ENCODE measurements around the gene PXK.
"Not testable (repeated sequence)": the region's sequence is repeated elsewhere in the genome, so short reads cannot be mapped to it uniquely, and the experiment has no call there.

Gene PXK

GRCh38 chr3:58331593-58332152 is 1.0 kb upstream of the PXK start:
- Histone ChIP-seq H3K9ac (ENCODE audit: insufficient read length, low read depth) (no peak overlapping the region), H3K27me3 (ENCODE audit: insufficient read depth, insufficient read length) (peaks cover 22% of the 10 kb centered on the region), H3K36me3 (ENCODE audit: insufficient read depth, insufficient read length, low read length) (no peaks in the 10 kb centered on the region), H3K4me3 (ENCODE audit: insufficient read length, low read depth) (no peak overlapping the region), H3K9me3 (ENCODE audit: insufficient read depth, low read length) (no peaks in the 10 kb centered on the region), H3K4me1 (ENCODE audit: insufficient read depth, insufficient read length) (no peaks in the 10 kb centered on the region)
- TF ChIP-seq ZNF274 (IDR thresholded peaks at IDR 0.05; ENCODE audit: low read depth, low read length) = no peak
- no peak for TF ChIP-seq SUZ12 (IDR thresholded peaks at IDR 0.05; ENCODE audit: extremely low read depth, insufficient read depth, insufficient read length)
- no peak for TF ChIP-seq YY1 (IDR thresholded peaks at IDR 0.05; ENCODE audit: insufficient read depth, insufficient read length)
- DNase-seq (ENCODE audit: low read depth, low spot score) = no peak

GRCh38 chr3:58333206-58334012 is 717 bp downstream of the PXK start:
- Histone ChIP-seq H3K9ac (ENCODE audit: insufficient read length, low read depth) (peak overlapping the region; percentile 75), H3K4me1 (ENCODE audit: insufficient read depth, insufficient read length) (no peaks in the 10 kb centered on the region), H3K36me3 (ENCODE audit: insufficient read depth, insufficient read length, low read length) (no peaks in the 10 kb centered on the region), H3K4me3 (ENCODE audit: insufficient read length, low read depth) (peak overlapping the region; percentile 80), H3K9me3 (ENCODE audit: insufficient read depth, low read length) (no peaks in the 10 kb centered on the region), H3K27me3 (ENCODE audit: insufficient read depth, insufficient read length) (peaks cover 22% of the 10 kb centered on the region)
- TF ChIP-seq SUZ12 (IDR thresholded peaks at IDR 0.05; ENCODE audit: extremely low read depth, insufficient read depth, insufficient read length) = no peak
- DNase-seq (ENCODE audit: low read depth, low spot score) = no peak

GRCh38 chr3:58334013-58334321 is 1.3 kb downstream of the PXK start:
- DNase-seq (ENCODE audit: low read depth, low spot score) = no peak
- Histone ChIP-seq H3K4me1 (ENCODE audit: insufficient read depth, insufficient read length) (no peaks in the 10 kb centered on the region), H3K36me3 (ENCODE audit: insufficient read depth, insufficient read length, low read length) (no peaks in the 10 kb centered on the region), H3K4me3 (ENCODE audit: insufficient read length, low read depth) (no peak overlapping the region), H3K27me3 (ENCODE audit: insufficient read depth, insufficient read length) (peaks cover 22% of the 10 kb centered on the region), H3K9me3 (ENCODE audit: insufficient read depth, low read length) (no peaks in the 10 kb centered on the region), H3K9ac (ENCODE audit: insufficient read length, low read depth) (peak overlapping the region; percentile 37)
- TF ChIP-seq YY1 (IDR thresholded peaks at IDR 0.05; ENCODE audit: insufficient read depth, insufficient read length) = no peak
- TF ChIP-seq ZNF274 (IDR thresholded peaks at IDR 0.05; ENCODE audit: low read depth, low read length) = no peak
- no peak for TF ChIP-seq SUZ12 (IDR thresholded peaks at IDR 0.05; ENCODE audit: extremely low read depth, insufficient read depth, insufficient read length)

DNA sequence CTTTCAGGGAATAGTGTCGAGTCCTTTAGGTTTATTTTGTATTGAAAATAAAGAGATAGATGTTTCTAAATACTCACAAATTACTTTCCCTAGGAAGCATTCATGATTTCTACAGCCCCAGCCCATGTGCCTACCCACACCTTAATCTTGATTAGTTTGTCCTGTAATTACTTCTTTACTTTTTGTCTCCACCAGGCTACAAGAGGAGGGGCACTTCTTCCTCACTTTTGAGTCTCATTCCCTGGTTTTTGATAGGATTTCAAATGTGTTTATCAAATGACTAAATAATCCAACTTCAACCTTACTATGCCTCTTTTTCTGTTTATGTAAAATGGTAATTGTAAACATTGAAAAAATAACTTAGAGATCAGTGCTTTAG is 1.8 kb downstream of the PXK start:
- Histone ChIP-seq H3K4me1 (ENCODE audit: insufficient read depth, insufficient read length) (no peaks in the 10 kb centered on the region), H3K36me3 (ENCODE audit: insufficient read depth, insufficient read length, low read length) (no peaks in the 10 kb centered on the region), H3K9ac (ENCODE audit: insufficient read length, low read depth) (no peak overlapping the region), H3K4me3 (ENCODE audit: insufficient read length, low read depth) (no peak overlapping the region), H3K9me3 (ENCODE audit: insufficient read depth, low read length) (no peaks in the 10 kb centered on the region), H3K27me3 (ENCODE audit: insufficient read depth, insufficient read length) (peaks cover 22% of the 10 kb centered on the region)
- no peak for DNase-seq (ENCODE audit: low read depth, low spot score)
- TF ChIP-seq ZNF274 (IDR thresholded peaks at IDR 0.05; ENCODE audit: low read depth, low read length) = no peak
- no peak for TF ChIP-seq YY1 (IDR thresholded peaks at IDR 0.05; ENCODE audit: insufficient read depth, insufficient read length)
- no peak for TF ChIP-seq SUZ12 (IDR thresholded peaks at IDR 0.05; ENCODE audit: extremely low read depth, insufficient read depth, insufficient read length)

DNA sequence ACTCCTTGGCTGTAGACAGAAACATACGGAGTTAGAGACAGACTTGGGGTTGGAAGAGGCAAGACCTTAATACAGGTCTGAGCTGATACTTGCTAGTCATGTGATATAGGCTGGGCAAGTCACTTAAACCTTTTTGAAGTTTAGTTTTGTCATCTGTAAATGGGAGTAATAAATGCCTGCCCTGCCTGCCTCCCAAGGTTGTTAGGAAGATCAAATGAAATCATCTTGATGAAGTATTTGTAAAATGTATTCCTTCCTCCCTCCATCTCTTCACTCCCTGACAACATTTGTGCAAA is 2.9 kb downstream of the PXK start:
- TF ChIP-seq YY1 (IDR thresholded peaks at IDR 0.05; ENCODE audit: insufficient read depth, insufficient read length) = no peak
- TF ChIP-seq SUZ12 (IDR thresholded peaks at IDR 0.05; ENCODE audit: extremely low read depth, insufficient read depth, insufficient read length) = no peak
- TF ChIP-seq ZNF274 (IDR thresholded peaks at IDR 0.05; ENCODE audit: low read depth, low read length) = no peak
- Histone ChIP-seq H3K4me3 (ENCODE audit: insufficient read length, low read depth) (no peak overlapping the region), H3K9ac (ENCODE audit: insufficient read length, low read depth) (no peak overlapping the region)

DNA sequence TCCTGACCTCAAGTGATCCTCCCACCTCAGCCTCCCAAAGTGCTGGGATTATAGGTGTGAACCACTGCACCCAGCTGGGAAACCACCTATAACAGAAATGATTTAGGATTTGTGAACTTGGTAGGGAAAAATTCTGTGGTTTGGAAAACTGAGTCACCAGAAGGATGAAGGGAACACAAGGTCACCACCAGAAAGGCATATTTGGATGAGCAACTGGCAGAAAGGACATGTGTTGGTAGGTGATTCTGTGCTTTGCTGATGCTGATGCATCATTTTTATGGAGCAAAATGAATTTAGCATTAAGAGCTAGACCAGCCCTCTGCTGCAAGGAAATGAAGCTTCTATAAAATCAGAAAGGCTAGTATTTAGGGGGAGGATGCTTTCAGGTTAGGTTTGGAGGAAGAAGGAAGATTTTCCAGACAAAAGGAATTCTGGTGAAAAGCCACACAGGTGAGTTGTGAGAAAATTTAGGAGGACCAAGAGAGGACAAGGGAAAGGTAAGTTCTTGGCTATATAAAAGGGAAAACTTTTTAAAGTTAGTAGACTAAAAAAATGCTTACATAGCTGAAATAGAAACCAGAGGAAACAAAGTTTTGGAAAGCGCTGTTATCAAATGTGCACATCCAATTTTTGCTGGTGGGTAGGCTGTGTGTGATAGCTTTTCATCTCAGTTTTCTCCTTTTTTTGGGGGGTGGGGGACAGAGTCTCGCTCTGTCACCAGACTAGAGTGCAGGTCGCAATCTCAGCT is 3.6 kb downstream of the PXK start:
- no peak overlapping the region for H3K9ac ChIP-seq (ENCODE audit: insufficient read length, low read depth)
- TF ChIP-seq SUZ12 (IDR thresholded peaks at IDR 0.05; ENCODE audit: extremely low read depth, insufficient read depth, insufficient read length) = no peak
- no peak for TF ChIP-seq ZNF274 (IDR thresholded peaks at IDR 0.05; ENCODE audit: low read depth, low read length)
- TF ChIP-seq YY1 (IDR thresholded peaks at IDR 0.05; ENCODE audit: insufficient read depth, insufficient read length) = no peak

More for the DNA sequence above, 2.9 kb downstream of the PXK start:
- Histone ChIP-seq H3K4me1 (ENCODE audit: insufficient read depth, insufficient read length) (no peaks in the 10 kb centered on the region), H3K9me3 (ENCODE audit: insufficient read depth, low read length) (no peaks in the 10 kb centered on the region), H3K36me3 (ENCODE audit: insufficient read depth, insufficient read length, low read length) (no peaks in the 10 kb centered on the region), H3K27me3 (ENCODE audit: insufficient read depth, insufficient read length) (peaks cover 22% of the 10 kb centered on the region)
- DNase-seq (ENCODE audit: low read depth, low spot score) = no peak

GRCh38 chr3:58337190-58337589 is 4.5 kb downstream of the PXK start:
- Histone ChIP-seq H3K36me3 (ENCODE audit: insufficient read depth, insufficient read length, low read length) (no peaks in the 10 kb centered on the region), H3K4me1 (ENCODE audit: insufficient read depth, insufficient read length) (no peaks in the 10 kb centered on the region), H3K9ac (ENCODE audit: insufficient read length, low read depth) (no peak overlapping the region), H3K9me3 (ENCODE audit: insufficient read depth, low read length) (no peaks in the 10 kb centered on the region), H3K4me3 (ENCODE audit: insufficient read length, low read depth) (no peak overlapping the region), H3K27me3 (ENCODE audit: insufficient read depth, insufficient read length) (peaks cover 15% of the 10 kb centered on the region)
- TF ChIP-seq SUZ12 (IDR thresholded peaks at IDR 0.05; ENCODE audit: extremely low read depth, insufficient read depth, insufficient read length) = no peak
- TF ChIP-seq YY1 (IDR thresholded peaks at IDR 0.05; ENCODE audit: insufficient read depth, insufficient read length) = no peak
- TF ChIP-seq ZNF274 (IDR thresholded peaks at IDR 0.05; ENCODE audit: low read depth, low read length) = no peak
- DNase-seq (ENCODE audit: low read depth, low spot score) = no peak

More for the DNA sequence above, 3.6 kb downstream of the PXK start:
- H3K4me3 ChIP-seq (ENCODE audit: insufficient read length, low read depth) = no peak overlapping the region
- H3K36me3 ChIP-seq (ENCODE audit: insufficient read depth, insufficient read length, low read length) = no peaks in the 10 kb centered on the region
- no peaks in the 10 kb centered on the region for H3K4me1 ChIP-seq (ENCODE audit: insufficient read depth, insufficient read length)
- H3K9me3 ChIP-seq (ENCODE audit: insufficient read depth, low read length) = no peaks in the 10 kb centered on the region
- H3K27me3 ChIP-seq (ENCODE audit: insufficient read depth, insufficient read length) = peaks cover 22% of the 10 kb centered on the region
- no peak for DNase-seq (ENCODE audit: low read depth, low spot score)

DNA sequence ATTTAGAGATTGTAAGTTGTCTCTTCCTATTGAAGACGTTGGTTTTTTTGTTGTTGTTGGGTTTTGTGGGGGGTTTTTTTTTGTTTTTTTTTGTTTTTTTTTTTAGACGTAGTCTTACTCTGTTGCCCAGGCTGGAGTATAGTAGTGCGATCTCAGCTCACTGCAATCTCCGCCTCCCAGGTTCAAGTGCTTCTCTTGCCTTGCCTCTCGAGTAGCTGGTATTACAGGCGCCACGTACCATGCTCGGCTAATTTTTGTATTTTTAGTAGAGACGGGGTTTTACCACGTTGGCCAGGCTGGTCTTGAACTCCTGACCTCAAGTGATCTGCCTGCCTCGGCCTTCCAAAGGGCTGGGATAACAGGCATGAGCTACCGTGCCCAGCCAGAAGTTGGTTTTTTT is 6.5 kb downstream of the PXK start:
- not testable (repeated sequence) for H3K36me3 ChIP-seq (ENCODE audit: insufficient read depth, insufficient read length, low read length); H3K9ac ChIP-seq (ENCODE audit: insufficient read length, low read depth); H3K4me3 ChIP-seq (ENCODE audit: insufficient read length, low read depth); H3K27me3 ChIP-seq (ENCODE audit: insufficient read depth, insufficient read length); H3K9me3 ChIP-seq (ENCODE audit: insufficient read depth, low read length); H3K4me1 ChIP-seq (ENCODE audit: insufficient read depth, insufficient read length); DNase-seq (ENCODE audit: low read depth, low spot score)
